Stimulated activated naive CD4-positive, alpha-beta T cell (primary cell): ENCODE measurements around the gene ILF3.
A peak's percentile ranks its signal among the peaks of the same experiment; 100 is the strongest.

Source experiments
- DNase-seq, 6 experiments: peaks; one replicate each; lab custom pipeline; 2025; lab: John Stamatoyannopoulos, UW

ILF3 gene

DNA sequence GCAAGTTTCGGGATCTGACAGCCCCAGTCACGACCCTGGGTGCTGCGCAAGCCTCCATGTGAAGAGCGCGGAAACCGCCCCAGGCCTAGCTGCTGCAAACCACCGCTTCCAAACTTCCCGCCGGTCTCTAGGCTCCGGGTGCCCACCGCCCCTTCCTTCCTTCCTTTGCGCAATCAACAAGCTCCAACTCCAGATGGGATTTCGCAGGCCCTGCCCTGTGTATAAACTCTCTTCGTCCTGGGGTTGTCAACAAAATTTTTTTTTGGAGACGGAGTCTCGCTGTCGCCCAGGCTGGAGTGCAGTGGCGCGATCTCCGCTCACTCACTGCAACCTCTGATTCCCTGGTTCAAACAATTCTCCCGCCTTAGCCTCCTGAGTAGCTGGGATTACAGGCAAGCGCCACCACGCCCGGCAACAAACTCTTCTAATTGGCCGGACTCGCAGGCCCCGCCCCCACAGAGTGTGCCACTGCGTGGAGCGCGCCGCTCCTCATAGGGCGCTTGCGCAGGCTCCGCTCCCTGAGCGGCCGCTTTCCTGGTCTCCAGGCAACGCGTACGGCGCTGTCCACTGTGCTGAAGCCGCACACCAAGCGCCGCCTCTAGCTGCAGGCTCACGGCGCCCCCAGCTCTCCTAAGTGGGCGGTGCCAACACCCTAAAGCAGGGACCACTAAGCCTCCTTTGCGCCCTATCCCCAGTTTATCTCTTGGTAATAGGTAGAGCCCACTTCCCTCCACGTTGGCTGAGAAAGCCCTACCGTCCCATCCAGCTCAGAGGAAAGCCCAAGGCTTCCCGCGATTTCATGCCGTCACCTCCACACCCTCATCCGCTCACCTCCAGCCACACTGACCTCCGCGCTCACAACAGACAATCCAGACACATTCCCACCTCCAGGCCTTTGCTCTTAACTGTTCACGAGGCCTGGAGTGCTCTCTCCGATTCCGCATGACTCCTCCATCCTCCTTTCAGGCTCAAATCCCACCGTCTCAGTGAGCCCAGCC lies 41.6 kb downstream of the ILF3 start:
- DNase-seq, result peak; percentile 73 to 89 (median 83)

GRCh38 chr19:10699650-10700335 lies 45.6 kb downstream of the ILF3 start:
- peak; percentile 25 to 68 (median 49) for DNase-seq

DNA sequence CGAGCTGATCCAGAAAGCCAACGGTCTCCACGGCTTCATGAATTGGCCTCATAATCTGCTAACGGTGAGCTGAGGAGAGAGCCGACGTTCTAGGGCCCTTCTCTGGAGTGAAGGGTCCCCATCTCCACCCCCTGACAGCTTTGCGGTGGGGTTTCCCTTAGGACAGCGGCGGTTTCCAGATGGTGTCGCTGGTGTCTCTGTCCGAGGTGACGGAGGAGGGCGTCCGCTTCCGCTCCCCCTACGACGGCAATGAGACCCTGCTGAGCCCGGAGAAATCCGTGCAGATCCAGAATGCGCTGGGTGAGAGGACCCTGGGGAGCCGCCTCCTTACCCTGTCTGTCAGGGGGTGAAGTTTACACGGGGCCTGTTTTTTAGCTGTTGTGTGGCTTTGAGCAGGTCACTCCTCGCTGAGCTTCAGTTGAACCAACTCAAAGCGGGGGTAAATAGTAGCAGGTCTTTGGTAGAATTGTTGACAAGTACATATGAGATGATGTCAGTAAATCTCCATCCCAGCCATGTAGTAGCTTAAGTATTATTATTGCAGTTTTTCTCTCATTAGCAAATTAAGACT lies 47.9 kb downstream of the ILF3 start:
- peak in 1 of 6 experiments; percentile 18 for DNase-seq

GRCh38 chr19:10706990-10707389 lies 52.8 kb downstream of the ILF3 start:
- DNase-seq, result no peak

DNA sequence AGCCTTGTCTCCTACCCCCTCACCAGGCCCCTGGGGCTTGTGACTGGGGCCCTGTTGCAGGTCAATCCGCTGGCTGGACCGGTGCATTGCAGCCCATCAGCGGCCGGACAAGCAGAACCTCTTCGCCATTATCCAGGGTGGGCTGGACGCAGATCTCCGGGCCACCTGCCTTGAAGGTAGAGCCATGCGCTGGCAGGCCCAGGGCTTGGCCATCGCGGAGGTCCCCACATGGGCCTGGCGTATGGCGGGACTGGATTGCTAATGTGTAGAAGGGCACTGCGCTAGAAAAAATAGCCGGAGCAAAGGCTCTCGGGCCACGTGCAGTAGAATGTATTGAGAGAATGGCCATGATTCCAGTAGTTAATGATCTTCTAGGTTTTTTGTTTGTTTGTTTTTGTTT lies 53.3 kb downstream of the ILF3 start:
- no peak for DNase-seq

GRCh38 chr19:10708291-10708690 lies 54.1 kb downstream of the ILF3 start:
- DNase-seq, result no peak

DNA sequence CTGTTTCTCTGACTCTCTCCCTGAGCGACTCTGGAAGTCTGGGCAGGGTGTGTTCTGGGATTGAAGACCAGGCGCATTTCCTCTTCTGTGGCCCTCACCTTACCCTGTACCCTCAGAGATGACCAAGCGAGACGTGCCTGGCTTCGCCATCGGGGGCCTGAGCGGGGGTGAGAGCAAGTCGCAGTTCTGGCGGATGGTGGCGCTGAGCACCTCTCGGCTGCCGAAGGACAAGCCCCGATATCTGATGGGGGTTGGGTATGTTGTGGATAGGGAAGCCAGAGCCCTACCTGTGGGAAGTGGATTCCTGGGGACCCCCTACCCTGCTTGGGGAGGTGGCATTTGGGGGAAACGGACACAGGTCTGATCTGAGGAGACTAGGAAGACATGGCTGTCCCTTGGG lies 57.9 kb downstream of the ILF3 start:
- no peak for DNase-seq

DNA sequence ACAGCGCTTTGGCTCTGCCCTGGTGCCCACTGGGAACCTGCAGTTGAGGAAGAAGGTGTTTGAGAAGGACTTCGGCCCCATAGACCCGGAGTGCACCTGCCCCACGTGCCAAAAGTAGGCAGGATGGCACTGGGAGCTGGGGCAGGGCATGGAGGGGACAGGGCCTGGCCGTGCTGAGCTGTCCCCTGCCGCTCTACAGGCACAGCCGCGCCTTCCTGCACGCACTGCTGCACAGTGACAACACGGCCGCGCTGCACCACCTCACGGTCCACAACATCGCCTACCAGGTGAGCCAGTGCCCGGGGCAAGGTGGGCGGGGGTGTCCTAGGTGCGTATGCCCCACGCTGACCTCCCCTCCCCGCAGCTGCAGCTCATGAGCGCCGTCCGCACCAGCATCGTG lies 58.6 kb downstream of the ILF3 start:
- no peak for DNase-seq

- no peak for DNase-seq
These were observed 59.2 kb downstream of the ILF3 start for GRCh38 chr19:10713317-10713716.

DNA sequence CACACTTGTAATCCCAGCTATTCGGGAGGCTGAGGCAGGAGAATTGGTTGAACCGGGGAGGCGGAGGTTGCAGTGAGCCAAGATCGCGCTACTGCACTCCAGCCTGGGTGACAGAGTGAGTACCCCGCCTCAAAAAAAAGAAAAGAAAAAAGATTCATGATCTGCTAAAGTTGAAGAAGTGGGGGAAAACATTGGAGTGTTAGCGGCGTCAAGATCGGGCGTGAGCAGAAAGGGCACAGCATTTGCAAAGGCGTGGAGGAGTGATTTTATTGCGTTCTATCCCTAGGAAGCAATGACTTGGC lies 62.9 kb downstream of the ILF3 start:
- no peak for DNase-seq

DNA sequence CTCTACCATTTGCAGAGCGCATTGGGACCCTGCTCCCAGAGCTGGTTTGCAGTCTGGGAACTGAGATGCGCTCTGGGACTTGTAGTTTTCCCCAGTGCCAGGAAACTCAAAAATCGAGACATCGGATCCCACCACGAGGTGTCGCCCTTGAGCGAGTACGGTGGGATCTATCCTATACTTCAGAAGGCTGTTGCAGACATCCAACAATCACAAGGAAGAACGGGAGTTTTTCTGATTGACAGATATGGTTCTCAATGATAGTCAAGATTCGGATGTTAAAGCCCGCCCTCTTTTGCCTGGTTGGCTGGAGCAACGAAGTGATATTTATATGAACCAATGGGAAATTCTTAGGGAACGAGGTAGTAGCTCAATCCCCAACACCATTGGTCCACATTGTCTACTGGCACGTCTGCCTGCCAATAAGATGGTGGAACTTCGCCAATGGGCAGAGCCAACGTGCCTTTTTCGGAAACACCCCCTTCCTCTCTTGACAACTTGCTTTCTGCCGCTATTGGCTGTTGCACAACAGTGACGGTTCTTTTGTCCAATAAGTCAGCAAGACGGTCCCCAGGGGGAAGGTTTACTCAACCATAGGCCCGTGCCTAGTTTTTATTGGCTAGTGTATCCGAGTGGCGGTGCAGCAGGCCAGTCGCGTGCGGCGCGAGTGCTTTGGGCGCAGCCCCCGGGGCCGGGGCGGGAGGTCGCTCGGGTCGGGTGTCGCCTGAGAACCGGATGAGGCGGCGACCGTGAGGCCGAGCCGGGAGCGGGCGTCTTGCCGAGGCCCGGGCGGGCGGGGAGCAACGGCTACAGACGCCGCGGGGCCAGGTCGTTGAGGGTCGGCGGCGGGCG lies 63.4 kb downstream of the ILF3 start, which contains the start of gene DNM2:
Gene DNM2 (plus strand): TSS at position 724 of the 849 bp plus-strand sequence. CDS start 164 bp downstream, outside the sequence.
- DNase-seq, result peak; percentile 93 to 100 (median 98)

- peak in 4 of 6 experiments; percentile 44 to 80 (median 54) for DNase-seq
These were observed 64.4 kb downstream of the ILF3 start for GRCh38 chr19:10718205-10719196.

- DNase-seq, result no peak
These were observed 65.4 kb downstream of the ILF3 start for GRCh38 chr19:10719466-10719961.

DNA sequence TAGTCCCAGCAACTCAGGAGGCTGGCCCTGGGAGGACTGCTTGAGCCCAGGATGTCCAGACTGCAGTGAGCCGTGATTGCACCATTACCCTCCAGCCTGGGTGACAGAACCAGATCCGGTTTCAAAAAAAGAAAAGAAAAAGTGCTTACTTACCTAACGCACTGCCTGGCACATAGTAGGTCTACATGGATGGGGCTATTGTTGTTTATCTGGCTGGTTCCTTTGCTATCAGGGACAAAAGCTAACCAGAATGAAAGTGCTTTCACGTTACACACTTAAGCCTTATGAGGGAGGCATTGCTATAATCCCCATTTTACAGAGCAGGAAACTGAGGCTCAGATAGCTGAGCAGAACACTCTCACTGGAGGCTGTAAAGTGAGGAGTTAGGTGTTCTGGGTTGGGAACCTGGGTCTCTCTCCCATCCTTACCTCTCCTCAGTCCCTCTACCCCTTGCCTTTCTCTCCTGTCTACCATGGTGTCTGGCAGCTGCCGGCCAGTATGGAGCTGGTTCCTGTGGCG lies 66.5 kb downstream of the ILF3 start:
- no peak for DNase-seq

DNA sequence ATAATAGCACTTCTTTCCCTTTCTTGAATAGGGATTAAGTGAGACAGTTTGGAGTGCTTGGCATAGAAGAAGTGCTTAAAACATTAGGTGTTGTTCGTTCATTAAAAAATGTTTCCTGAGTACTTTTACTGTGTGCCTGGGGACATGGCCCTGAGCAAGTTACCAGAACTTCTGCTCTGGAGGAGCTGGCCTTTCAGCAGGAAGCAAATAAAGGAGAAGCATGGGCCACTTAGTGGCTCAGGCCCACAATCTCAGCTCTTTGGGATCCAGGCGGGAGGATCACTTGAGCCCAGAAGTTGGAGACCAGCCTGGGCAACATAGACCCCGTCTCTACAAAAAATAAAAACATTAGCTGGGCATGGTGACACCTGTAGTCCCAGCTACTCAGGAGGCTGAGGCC lies 69.4 kb downstream of the ILF3 start:
- DNase-seq, result no peak

- no peak for DNase-seq
These were observed 70.5 kb downstream of the ILF3 start for GRCh38 chr19:10724573-10725071.

DNA sequence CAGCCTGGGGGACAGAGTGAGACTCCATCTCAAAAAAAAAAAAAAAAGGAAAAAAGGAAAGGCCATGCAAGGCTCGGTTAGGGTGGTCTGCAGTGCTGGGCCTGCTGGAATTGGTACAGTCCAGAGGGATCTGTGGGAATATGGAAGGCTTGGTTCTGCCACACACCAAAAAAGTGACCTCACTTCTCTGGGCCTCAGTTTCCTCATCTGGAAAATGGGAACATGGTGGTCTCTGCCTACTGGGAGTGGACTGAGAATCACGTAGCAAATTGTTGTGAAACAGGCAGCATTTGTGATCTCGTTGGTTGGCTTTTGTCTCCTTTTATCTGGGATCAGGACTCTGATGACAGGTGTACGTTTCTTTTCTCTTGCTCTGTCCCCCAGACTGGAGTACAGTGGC lies 71.3 kb downstream of the ILF3 start:
- no peak for DNase-seq

DNA sequence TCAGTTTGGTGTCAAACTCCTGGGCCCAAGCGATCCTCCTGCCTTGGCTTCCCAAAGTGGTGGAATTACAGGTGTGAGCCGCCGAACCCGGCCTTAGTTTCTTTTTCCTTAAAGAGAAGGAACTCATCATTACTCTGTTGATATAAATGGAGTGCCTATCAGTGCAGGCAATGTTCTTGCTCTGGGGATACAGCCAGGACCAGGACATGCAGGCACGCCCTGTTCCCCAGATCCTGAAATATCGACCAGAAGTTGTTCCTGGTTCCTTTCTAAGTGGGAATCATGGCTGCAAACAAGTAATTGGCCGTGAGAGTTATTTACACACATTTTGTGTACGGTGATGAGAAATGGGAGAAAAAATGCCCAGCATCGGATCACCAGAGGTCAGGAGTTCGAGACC lies 72.1 kb downstream of the ILF3 start:
- DNase-seq, result no peak

GRCh38 chr19:10727685-10728201 lies 73.6 kb downstream of the ILF3 start:
- no peak for DNase-seq

- no peak for DNase-seq
These were observed 75.3 kb downstream of the ILF3 start for GRCh38 chr19:10729411-10729810.
